Testis (tissue), 3 donors: ENCODE data around the gene CCDC60. TPM values are rescaled to one million over a fixed set of nuclear protein-coding genes. Genes with fewer than 3 reads are reported as not detected.

Experiments
- DNase-seq: peaks from one replicate; pipeline ENCODE4 v3.0.0-alpha.2; 2019
- H3K27ac ChIP-seq, 2 donors: fragments of 200-600 bp; sonication (generic); one replicate each; pipeline ENCODE4 v1.5.1; 2019
- H3K27me3 ChIP-seq: fragments of 200-600 bp; sonication (generic); one replicate; pipeline ENCODE4 v1.5.1; 2019
- H3K36me3 ChIP-seq: fragments of 200-600 bp; sonication (generic); one replicate; pipeline ENCODE4 v1.5.1; 2017; ENCODE audit warnings: low read depth; ENCODE audit errors: missing control alignments
- H3K4me1 ChIP-seq: fragments of 200-600 bp; sonication (generic); one replicate; pipeline ENCODE4 v1.5.1; 2019
- H3K4me3 ChIP-seq, 2 donors: fragments of 200-600 bp; sonication (generic); one replicate each; pipeline ENCODE4 v1.5.1; 2017 to 2019
- H3K9me3 ChIP-seq: fragments of 200-600 bp; sonication (generic); one replicate; pipeline ENCODE4 v1.5.1; 2017
- CTCF ChIP-seq, 3 experiments: fragments of 450-650 bp in 2 of 3; fragments of 200-600 bp in 1 of 3; sonication (generic) in 1 of 3; IDR thresholded peaks; one replicate each; pipeline ENCODE4 v1.5.1; 2016 to 2019; ENCODE audit warnings: antibody characterized with exemption in 3 of 3, mild to moderate bottlenecking in 2 of 3, moderate library complexity in 1 of 3
- POLR2A ChIP-seq: fragments of 450-650 bp; IDR thresholded peaks from one replicate; pipeline ENCODE4 v1.6.1; 2017; ENCODE audit warnings: antibody characterized with exemption, mild to moderate bottlenecking, moderate library complexity
- WGBS, 2 donors: methylation state at CpG; one replicate each; pipeline ENCODE4 v1.1.5; 2018; 5-methylcytosine and 5-hydroxymethylcytosine counted together
- intact Hi-C: fragments of 100-400 bp; cut with DNase I; formaldehyde crosslinking; loops from one replicate; pipeline ENCODE4 v1.15.1; 2023; ENCODE audit warnings: low total_unique reads
- polyA plus RNA-seq: library from polyadenylated mRNA; stranded (reverse); fragments of 350-450 nt; fragmentation: Illumina TruSeq; extraction: RNeasy Lipid Tissue Mini Kit (QIAGEN cat#74804); gene quantifications from one replicate; pipeline ENCODE4 v1.2.3, GENCODE V29; 2014; ENCODE audit warnings: low read depth, low replicate concordance; ENCODE audit not compliant: insufficient read depth
- total RNA-seq, 2 donors: library from RNA; depleted of rRNA; stranded (reverse); fragments of >200 nt; gene quantifications; one replicate each; pipeline ENCODE4 v1.2.3, GENCODE V29; 2016

Gene CCDC60
- total and polyA plus RNA-seq, 3 donors from 2014 or later: 5.7 to 35.6 (median 11.4) TPM

GRCh38 chr12:119412811-119413794 is 78.6 kb downstream of the CCDC60 start:
- H3K4me1 ChIP-seq: no peaks in the 10 kb centered on the region
- WGBS, 2 donors: 32 to 34% methylated on average over 20 to 21 of the region's 21 CpGs
- no peak overlapping the region for H3K4me3 ChIP-seq
- no peak for TF ChIP-seq POLR2A
- TF ChIP-seq CTCF (IDR thresholded peaks at IDR 0.05): peak; percentile 60 to 87 (median 73)
- DNase-seq: peak; percentile 87
- no peak overlapping the region for H3K27ac ChIP-seq
- intact Hi-C loops: loop anchor here (10.0 kb wide), 1 partner anchor 298 kb away; no protein-coding TSS in a partner anchor
- H3K36me3 ChIP-seq: no peaks in the 10 kb centered on the region
- no peaks in the 10 kb centered on the region for H3K27me3 ChIP-seq
- H3K9me3 ChIP-seq: no peaks in the 10 kb centered on the region

GRCh38 chr12:119415714-119416113 is 81.2 kb downstream of the CCDC60 start:
- no peak for TF ChIP-seq POLR2A
- no peak for TF ChIP-seq CTCF (IDR thresholded peaks at IDR 0.05)
- Histone ChIP-seq H3K36me3 (no peaks in the 10 kb centered on the region), H3K27ac (no peak overlapping the region), H3K27me3 (no peaks in the 10 kb centered on the region), H3K9me3 (no peaks in the 10 kb centered on the region), H3K4me1 (no peaks in the 10 kb centered on the region), H3K4me3 (no peak overlapping the region)
- no peak for DNase-seq
- intact Hi-C loops: loop anchor here (10.0 kb wide), 1 partner anchor 301 kb away; no protein-coding TSS in a partner anchor
- 77 to 78% methylated on average over 3 of the region's 3 CpGs for WGBS, 2 donors

GRCh38 chr12:119417440-119417839 is 82.9 kb downstream of the CCDC60 start:
- Histone ChIP-seq H3K27me3 (no peaks in the 10 kb centered on the region), H3K9me3 (no peaks in the 10 kb centered on the region), H3K36me3 (no peaks in the 10 kb centered on the region), H3K4me3 (no peak overlapping the region), H3K4me1 (no peaks in the 10 kb centered on the region), H3K27ac (no peak overlapping the region)
- intact Hi-C loops: loop anchor here (10.0 kb wide), 1 partner anchor 303 kb away; no protein-coding TSS in a partner anchor
- TF ChIP-seq CTCF (IDR thresholded peaks at IDR 0.05) (no peak), POLR2A (no peak)
- no peak for DNase-seq

- H3K27ac ChIP-seq: no peak overlapping the region
- H3K36me3 ChIP-seq: no peaks in the 10 kb centered on the region
- no peaks in the 10 kb centered on the region for H3K4me1 ChIP-seq
- no peak overlapping the region for H3K4me3 ChIP-seq
- DNase-seq: no peak
- WGBS, 2 donors: 70 to 87% methylated on average over 6 of the region's 6 CpGs
- TF ChIP-seq CTCF (IDR thresholded peaks at IDR 0.05) (no peak), POLR2A (no peak)
- no peaks in the 10 kb centered on the region for H3K27me3 ChIP-seq
- intact Hi-C loops: loop anchor here (10.0 kb wide), 1 partner anchor 305 kb away; no protein-coding TSS in a partner anchor
- H3K9me3 ChIP-seq: no peaks in the 10 kb centered on the region
Observed at GRCh38 chr12:119419381-119419780, 84.9 kb downstream of the CCDC60 start.
